Natural killer cell (primary cell): ENCODE data around the gene RBM20. TPM values are rescaled to one million over a fixed set of nuclear protein-coding genes. Genes with fewer than 3 reads are reported as not detected.

Source experiments
- ATAC-seq, 3 donors: fragments of 150-1000 bp in 2 of 3; fragments of 200-7000 bp in 1 of 3; cut with Tn5 transposase; 1 replicate in 1 of 3; 2 replicates in 2 of 3; pipeline ENCODE4 v1.10.0; 2021; ENCODE audit warnings: mild to moderate bottlenecking in 2 of 3, moderate library complexity in 2 of 3
- DNase-seq, 2 donors: peaks; one replicate each; pipeline versions ENCODE4 v3.0.0 to v3.0.0-alpha.2; 2013 to 2021; ENCODE audit warnings: mixed read lengths in 1 of 2
- H3K27ac ChIP-seq: one replicate; pipeline ENCODE4 v1.5.1; 2013; ENCODE audit warnings: mild to moderate bottlenecking, low read length
- H3K27me3 ChIP-seq: one replicate; pipeline ENCODE4 v1.6.1; 2013; ENCODE audit warnings: low read length; ENCODE audit not compliant: control insufficient read depth, insufficient read depth
- H3K36me3 ChIP-seq: one replicate; pipeline ENCODE4 v1.6.1; 2013; ENCODE audit warnings: low read length; ENCODE audit not compliant: control insufficient read depth, insufficient read depth
- H3K4me1 ChIP-seq: one replicate; pipeline ENCODE4 v1.6.1; 2013; ENCODE audit warnings: low read length; ENCODE audit not compliant: control insufficient read depth, insufficient read depth
- H3K4me3 ChIP-seq: one replicate; pipeline ENCODE4 v1.5.1; 2013; ENCODE audit warnings: low read length
- H3K9me3 ChIP-seq: one replicate; pipeline ENCODE4 v1.6.1; 2013; ENCODE audit warnings: low read length; ENCODE audit not compliant: control insufficient read depth, insufficient read depth
- H3K27ac Mint-ChIP-seq, 2 donors: one replicate each; pipeline ENCODE4 v1.8.0; 2022; ENCODE audit warnings: mild to moderate bottlenecking in 2 of 2, mixed read lengths in 2 of 2, moderate library complexity in 1 of 2
- H3K27me3 Mint-ChIP-seq, 2 donors: one replicate each; pipeline ENCODE4 v1.8.0; 2022; ENCODE audit warnings: low read depth in 2 of 2, mixed read lengths in 2 of 2
- H3K36me3 Mint-ChIP-seq: one replicate; pipeline ENCODE4 v1.8.0; 2022; ENCODE audit warnings: mixed read lengths
- H3K4me1 Mint-ChIP-seq, 2 donors: one replicate each; pipeline ENCODE4 v1.8.0; 2022; ENCODE audit warnings: mixed read lengths in 2 of 2
- H3K4me3 Mint-ChIP-seq: one replicate; pipeline ENCODE4 v1.8.0; 2022; ENCODE audit warnings: mild to moderate bottlenecking, moderate library complexity, mixed read lengths
- H3K9me3 Mint-ChIP-seq, 2 donors: one replicate each; pipeline ENCODE4 v1.8.0; 2022; ENCODE audit warnings: mixed read lengths in 2 of 2
- CTCF ChIP-seq: fragments of 200-600 bp; IDR thresholded peaks from one replicate; pipeline ENCODE4 v1.8.0; 2022; ENCODE audit warnings: antibody characterized with exemption
- WGBS: methylation state at CpG from one replicate; pipeline ENCODE4 v1.1.7; 2013; ENCODE audit warnings: missing lambda C conversion rate; ENCODE audit not compliant: insufficient coverage; 5-methylcytosine and 5-hydroxymethylcytosine counted together
- intact Hi-C: fragments of 100-400 bp; cut with micrococcal nuclease; formaldehyde crosslinking; loops from one replicate; pipeline ENCODE4 v1.14.2; 2022
- total RNA-seq, 4 donors: library from RNA; stranded (reverse); fragments of 120-200 nt in 1 of 4; gene quantifications; one replicate each; pipeline versions ENCODE4 v1.2.3 to v1.2.4, GENCODE V29; 2013 to 2022

RBM20 gene
- total RNA-seq, 3 donors from 2014 or later (not counting 1 experiment from before 2014, with no cell fraction given) = 0.35 TPM; not detected in 2

GRCh38 chr10:110834629-110835301, 190.6 kb downstream of the RBM20 start:
- Histone ChIP-seq H3K4me1 (peaks cover 5% of the 10 kb centered on the region), H3K4me3 (no peak overlapping the region), H3K27me3 (no peaks in the 10 kb centered on the region), H3K27ac (no peak overlapping the region), H3K9me3 (no peaks in the 10 kb centered on the region), H3K36me3 (no peaks in the 10 kb centered on the region)
- intact Hi-C loops = no loop called here
- Mint-ChIP-seq H3K27me3 (no peaks in the 10 kb centered on the region), H3K27ac (no peak overlapping the region), H3K9me3 (no peaks in the 10 kb centered on the region), H3K4me1 (peaks cover 0 to 6% of the 10 kb centered on the region in 2 donors), H3K36me3 (no peaks in the 10 kb centered on the region), H3K4me3 (no peak overlapping the region)
- ATAC-seq = no peak
- WGBS = 69% methylated on average over 6 of the region's 6 CpGs
- DNase-seq = peak in 1 of 2 donors; percentile 71
- TF ChIP-seq CTCF = no peak

GRCh38 chr10:110835841-110836240, 191.7 kb downstream of the RBM20 start:
- peaks cover 0 to 6% of the 10 kb centered on the region in 2 donors for H3K4me1 Mint-ChIP-seq
- no peaks in the 10 kb centered on the region for H3K27me3 ChIP-seq
- H3K9me3 ChIP-seq = no peaks in the 10 kb centered on the region
- H3K27ac ChIP-seq = no peak overlapping the region
- DNase-seq = no peak
- intact Hi-C loops = no loop called here
- TF ChIP-seq CTCF = no peak
- no peaks in the 10 kb centered on the region for H3K36me3 ChIP-seq
- ATAC-seq = no peak
- peaks cover 5% of the 10 kb centered on the region for H3K4me1 ChIP-seq
- H3K27me3 Mint-ChIP-seq = no peaks in the 10 kb centered on the region
- WGBS = 72% methylated on average over 7 of the region's 7 CpGs
- H3K36me3 Mint-ChIP-seq = no peaks in the 10 kb centered on the region
- H3K27ac Mint-ChIP-seq = no peak overlapping the region
- H3K4me3 Mint-ChIP-seq = no peak overlapping the region
- no peaks in the 10 kb centered on the region for H3K9me3 Mint-ChIP-seq
- H3K4me3 ChIP-seq = no peak overlapping the region

GRCh38 chr10:110836706-110837105, 192.6 kb downstream of the RBM20 start:
- TF ChIP-seq CTCF = no peak
- WGBS = 100% methylated on average over 3 of the region's 3 CpGs
- H3K4me1 Mint-ChIP-seq = peaks cover 0 to 6% of the 10 kb centered on the region in 2 donors
- DNase-seq = no peak
- no peaks in the 10 kb centered on the region for H3K27me3 ChIP-seq
- no peaks in the 10 kb centered on the region for H3K9me3 Mint-ChIP-seq
- H3K9me3 ChIP-seq = no peaks in the 10 kb centered on the region
- H3K4me1 ChIP-seq = peaks cover 11% of the 10 kb centered on the region
- H3K4me3 Mint-ChIP-seq = no peak overlapping the region
- H3K36me3 ChIP-seq = no peaks in the 10 kb centered on the region
- no peak overlapping the region for H3K4me3 ChIP-seq
- H3K36me3 Mint-ChIP-seq = no peaks in the 10 kb centered on the region
- H3K27me3 Mint-ChIP-seq = no peaks in the 10 kb centered on the region
- no peak overlapping the region for H3K27ac ChIP-seq
- intact Hi-C loops = no loop called here
- no peak for ATAC-seq
- no peak overlapping the region for H3K27ac Mint-ChIP-seq
